GM12878 (cell line): ENCODE results near the gene PTPDC1. TPM values are rescaled to one million over a fixed set of nuclear protein-coding genes. Genes with fewer than 3 reads are reported as not detected.

Experiments
- ATAC-seq: fragments of 200-7000 bp; cut with Tn5 transposase; 3 replicates; pipeline ENCODE4 v1.9.1; 2020; ENCODE audit warnings: mild to moderate bottlenecking, moderate library complexity
- BruUV-seq: library from RNA; stranded (reverse); fragments of 400-500 nt; replicated peaks from 2 replicates; lab custom pipeline; 2021; lab: Mats Ljungman, UMichigan
- CTCF ChIA-PET: fragments of 300-600 bp; sonication (Branson Sonifier 250); formaldehyde crosslinking; extraction: SDS; loops from one replicate; lab custom pipeline; 2021; ENCODE audit warnings: inconsistent platforms; lab: Yijun Ruan, JAX
- POLR2A ChIA-PET: fragments of 350-600 bp; formaldehyde crosslinking; extraction: SDS; loops from one replicate; lab custom pipeline; 2021; ENCODE audit warnings: inconsistent platforms; lab: Charles Lee
- RAD21 ChIA-PET: fragments of 300-600 bp; sonication (Branson Sonifier 250); formaldehyde crosslinking; loops from one replicate; lab custom pipeline; 2023; ENCODE audit warnings: antibody characterized with exemption; ENCODE audit not compliant: unreplicated experiment; lab: Charles Lee
- SMC1A ChIA-PET: fragments of 300-600 bp; sonication (Branson Sonifier 250); formaldehyde crosslinking; loops from one replicate; lab custom pipeline; 2023; ENCODE audit not compliant: unreplicated experiment, uncharacterized antibody; lab: Charles Lee
- DNase-seq: peaks from one replicate; pipeline ENCODE4 v3.0.0-alpha.2; 2011; ENCODE audit warnings: low read depth, low spot score
- FAIRE-seq: peaks from 3 replicates; lab custom pipeline; 2011; peaks lifted over from hg19 to GRCh38; lab: Jason Lieb, UNC
- H2AFZ ChIP-seq: 2 replicates; pipeline ENCODE4 v1.6.0; 2011; ENCODE audit warnings: low read depth, low read length, control low read depth; ENCODE audit not compliant: control insufficient read depth
- H3K27ac ChIP-seq: 2 replicates; pipeline ENCODE4 v1.5.1; 2011; ENCODE audit warnings: control low read depth; ENCODE audit not compliant: control insufficient read depth, insufficient read depth
- H3K27me3 ChIP-seq, 2 experiments: replicated peaks in 1 of 2; 2 replicates each; pipeline versions ENCODE4 v1.6.0 to v1.6.1; 2011; ENCODE audit warnings: low read length in 1 of 2; ENCODE audit not compliant: control insufficient read depth in 2 of 2, insufficient read depth in 2 of 2
- H3K36me3 ChIP-seq, 2 experiments: 2 replicates each; pipeline ENCODE4 v1.5.1; 2011; ENCODE audit warnings: low read length in 1 of 2; ENCODE audit not compliant: control insufficient read depth in 2 of 2, insufficient read depth in 2 of 2
- H3K4me1 ChIP-seq: 2 replicates; pipeline ENCODE4 v1.6.1; 2011; ENCODE audit warnings: mild to moderate bottlenecking, low read length, moderate library complexity, mixed read lengths; ENCODE audit not compliant: control insufficient read depth, insufficient read depth
- H3K4me2 ChIP-seq: 2 replicates; pipeline ENCODE4 v1.6.0; 2011; ENCODE audit warnings: control low read depth; ENCODE audit not compliant: control insufficient read depth, insufficient read depth
- H3K4me3 ChIP-seq: fragments of 200-600 bp; sonication (generic); 2 replicates; pipeline ENCODE4 v1.5.1; 2016
- H3K79me2 ChIP-seq: 2 replicates; pipeline ENCODE4 v1.6.0; 2011; ENCODE audit warnings: low read length; ENCODE audit not compliant: control insufficient read depth, insufficient read depth
- H3K9ac ChIP-seq: 2 replicates; pipeline ENCODE4 v1.8.0; 2011; ENCODE audit warnings: low read length, control low read depth, mixed read lengths; ENCODE audit not compliant: control insufficient read depth, insufficient read depth
- H3K9me3 ChIP-seq: replicated peaks from 3 replicates; pipeline ENCODE4 v1.5.1; 2011; ENCODE audit warnings: mild to moderate bottlenecking, low read length; ENCODE audit not compliant: control insufficient read depth, insufficient read depth
- H4K20me1 ChIP-seq: 2 replicates; pipeline ENCODE4 v1.6.0; 2011; ENCODE audit not compliant: control insufficient read depth, insufficient read depth
- ASH2L ChIP-seq: fragments of 300-600, 200-600 bp; sonication (generic); IDR thresholded peaks from 2 replicates; pipeline ENCODE4 v1.6.1; 2017; ENCODE audit warnings: low read depth, mild to moderate bottlenecking, borderline replicate concordance
- CREB1 ChIP-seq: IDR thresholded peaks from 2 replicates; pipeline ENCODE4 v1.6.1; 2012; ENCODE audit warnings: low read depth, mild to moderate bottlenecking, inconsistent platforms
- CREM ChIP-seq: IDR thresholded peaks from 2 replicates; pipeline ENCODE4 v1.6.1; 2014; ENCODE audit warnings: antibody characterized with exemption, low read depth
- EED ChIP-seq: sonication (generic); IDR thresholded peaks from 2 replicates; pipeline ENCODE4 v1.6.1; 2016; ENCODE audit warnings: antibody characterized with exemption, low read depth
- EZH2 ChIP-seq: IDR thresholded peaks from 2 replicates; pipeline ENCODE4 v1.6.1; 2012; ENCODE audit warnings: low read depth, mild to moderate bottlenecking, control low read depth, inconsistent platforms, low read length, borderline replicate concordance; ENCODE audit not compliant: control insufficient read depth
- IRF4 ChIP-seq: IDR thresholded peaks from 2 replicates; pipeline ENCODE4 v1.6.1; 2011; ENCODE audit warnings: low read depth, low read length
- MTA3 ChIP-seq: IDR thresholded peaks from 2 replicates; pipeline ENCODE4 v1.6.1; 2012; ENCODE audit warnings: low read length, inconsistent platforms, borderline replicate concordance
- MYC ChIP-seq: IDR thresholded peaks from 2 replicates; pipeline ENCODE4 v1.6.1; 2011; ENCODE audit warnings: mild to moderate bottlenecking, low read length, moderate library complexity, inconsistent platforms; ENCODE audit not compliant: insufficient read depth, insufficient replicate concordance, insufficient read length, severe bottlenecking
- NBN ChIP-seq: fragments of 450-650 bp; IDR thresholded peaks from 2 replicates; pipeline ENCODE4 v1.6.1; 2016
- PAX5 ChIP-seq: IDR thresholded peaks from 2 replicates; pipeline ENCODE4 v1.6.1; 2011; ENCODE audit warnings: low read depth, low read length, borderline replicate concordance
- PML ChIP-seq: IDR thresholded peaks from 2 replicates; pipeline ENCODE4 v1.6.1; 2012; ENCODE audit warnings: low read length, inconsistent platforms
- POLR2AphosphoS2 ChIP-seq: IDR thresholded peaks from 2 replicates; pipeline ENCODE4 v1.6.1; 2011; ENCODE audit warnings: low read depth, mild to moderate bottlenecking, low read length, improper control_type of control experiment, moderate library complexity
- RFX5 ChIP-seq: IDR thresholded peaks from 2 replicates; pipeline ENCODE4 v1.6.1; 2011; ENCODE audit warnings: low read depth, low read length, improper control_type of control experiment
- SMAD1 ChIP-seq: fragments of 450-650 bp; IDR thresholded peaks from 2 replicates; pipeline ENCODE4 v1.6.1; 2018; ENCODE audit warnings: mild to moderate bottlenecking, low read depth; ENCODE audit not compliant: partially characterized antibody
- SMC3 ChIP-seq: IDR thresholded peaks from 2 replicates; pipeline ENCODE4 v1.6.1; 2011; ENCODE audit warnings: low read length, improper control_type of control experiment, borderline replicate concordance
- TCF3 ChIP-seq: IDR thresholded peaks from 2 replicates; pipeline ENCODE4 v1.6.1; 2012; ENCODE audit warnings: low read depth, mild to moderate bottlenecking, low read length, borderline replicate concordance; ENCODE audit not compliant: insufficient read depth
- TCF7 ChIP-seq: IDR thresholded peaks from 2 replicates; pipeline ENCODE4 v1.6.1; 2014; ENCODE audit warnings: antibody characterized with exemption, borderline replicate concordance
- WRNIP1 ChIP-seq: IDR thresholded peaks from 2 replicates; pipeline ENCODE4 v1.6.1; 2011; ENCODE audit warnings: low read depth, low read length, improper control_type of control experiment, borderline replicate concordance
- ZZZ3 ChIP-seq: IDR thresholded peaks from 2 replicates; pipeline ENCODE4 v1.6.1; 2011; ENCODE audit warnings: low read depth; ENCODE audit not compliant: control insufficient read depth, insufficient read length
- WGBS: methylation state at CpG from one replicate; pipeline ENCODE4 v1.1.6; 2016; ENCODE audit warnings: low lambda C conversion rate; ENCODE audit not compliant: insufficient replicate concordance, insufficient coverage; ENCODE audit errors: missing lambda C conversion rate; 5-methylcytosine and 5-hydroxymethylcytosine counted together
- in situ Hi-C: fragments of 300-500 bp; cut with MboI; formaldehyde crosslinking; loops from 9 replicates; pipeline ENCODE4 v1.14.3; 2018; ENCODE audit warnings: mixed read lengths
- intact Hi-C: fragments of 100-400 bp; cut with micrococcal nuclease; formaldehyde crosslinking; loops from one replicate; pipeline ENCODE4 v1.14.2; 2022; ENCODE audit not compliant: unreplicated experiment
- polyA plus RNA-seq, 11 experiments: library from polyadenylated mRNA; depleted of rRNA in 4 of 11; unstranded in 6 of 11; stranded (reverse) in 5 of 11; fragments of >200 nt; fragmentation: Nextera tagmentation in 4 of 11; fragmentation: Illumina TruSeq in 1 of 11; extraction: Ambion mirVana in 4 of 11; extraction: Trizol in 1 of 11; gene quantifications; 1 replicate in 1 of 11; 2 replicates in 10 of 11; pipeline versions ENCODE4 v1.2.1 to v1.2.3, GENCODE V29; 2011 to 2016; ENCODE audit warnings: inconsistent platforms in 2 of 11, missing spikeins in 2 of 11, low read depth in 1 of 11
- total RNA-seq, 4 experiments: library from RNA; depleted of rRNA in 3 of 4; stranded (reverse); fragments of >200 nt in 3 of 4; fragmentation: Illumina TruSeq in 1 of 4; extraction: Trizol in 1 of 4; gene quantifications; 2 replicates each; pipeline versions ENCODE4 v1.2.1 to v1.2.3, GENCODE V29; 2013 to 2021
- TF ChIP-seq, protein P1 (sequence below): IDR thresholded peaks from 2 replicates; pipeline ENCODE4 v1.6.1; 2012; ENCODE audit warnings: low read length, inconsistent platforms

The PTPDC1 gene
- total and polyA plus RNA-seq, 10 of the 15 experiments (the other 5 are each of a cell fraction or from before 2014, with no cell fraction given), result 1.2 to 4.5 (median 2.9) TPM

DNA sequence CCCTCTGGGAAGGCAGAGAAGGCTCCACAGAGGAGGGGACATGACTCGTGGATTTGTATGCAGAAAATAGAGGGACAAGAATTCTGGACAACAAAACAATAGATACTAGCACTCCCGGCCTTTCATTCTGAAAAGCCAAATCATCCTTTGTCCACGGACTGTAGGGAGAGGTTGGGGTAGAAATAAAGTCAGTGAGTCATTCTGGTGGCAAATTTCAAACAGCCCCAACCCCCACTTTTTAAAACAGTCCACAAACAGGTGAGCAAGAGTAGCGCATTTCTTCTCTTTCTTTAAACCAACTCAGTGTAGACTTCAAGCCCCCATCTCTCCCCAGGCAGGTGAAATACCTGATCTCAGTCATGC lies 56.1 kb downstream of the PTPDC1 start:
- no peak for FAIRE-seq
- DNase-seq, result no peak
- intact Hi-C loops, result no loop called here

More for the DNA sequence above, 56.1 kb downstream of the PTPDC1 start:
- WGBS, result 61% methylated on average over 4 of the region's 4 CpGs
- ChIA-PET CTCF (no interaction called here), RAD21 (no interaction called here), POLR2A (no interaction called here), SMC1A (interaction anchor here (0.5 kb wide), 1 partner anchor 120 kb away, joined by 3 read pairs; no protein-coding TSS in a partner anchor)
- Histone ChIP-seq H3K4me2 (no peak overlapping the region), H3K27ac (no peak overlapping the region), H3K79me2 (no peaks in the 10 kb centered on the region), H3K36me3 (no peaks in the 10 kb centered on the region), H3K9ac (no peak overlapping the region), H3K4me1 (no peaks in the 10 kb centered on the region; the same call in 1 of the 2 replicates), H4K20me1 (no peaks in the 10 kb centered on the region), H3K9me3 (no peaks in the 10 kb centered on the region), H3K4me3 (no peak overlapping the region), H3K27me3 (no peaks in the 10 kb centered on the region), H2AFZ (no peak overlapping the region)
- ATAC-seq, result no peak
- no TSS peak for BruUV-seq
- TF ChIP-seq PML (no peak), POLR2AphosphoS2 (no peak), ZZZ3 (no peak), ASH2L (no peak), CREB1 (no peak), NBN (no peak), PAX5 (no peak), TCF7 (no peak), CREM (no peak), IRF4 (no peak), EED (no peak), MYC (no peak), RFX5 (no peak), WRNIP1 (no peak), MTA3 (no peak), EZH2 (no peak), SMAD1 (no peak), SMC3 (no peak), TCF3 (no peak)
- TF ChIP-seq, protein P1, sequence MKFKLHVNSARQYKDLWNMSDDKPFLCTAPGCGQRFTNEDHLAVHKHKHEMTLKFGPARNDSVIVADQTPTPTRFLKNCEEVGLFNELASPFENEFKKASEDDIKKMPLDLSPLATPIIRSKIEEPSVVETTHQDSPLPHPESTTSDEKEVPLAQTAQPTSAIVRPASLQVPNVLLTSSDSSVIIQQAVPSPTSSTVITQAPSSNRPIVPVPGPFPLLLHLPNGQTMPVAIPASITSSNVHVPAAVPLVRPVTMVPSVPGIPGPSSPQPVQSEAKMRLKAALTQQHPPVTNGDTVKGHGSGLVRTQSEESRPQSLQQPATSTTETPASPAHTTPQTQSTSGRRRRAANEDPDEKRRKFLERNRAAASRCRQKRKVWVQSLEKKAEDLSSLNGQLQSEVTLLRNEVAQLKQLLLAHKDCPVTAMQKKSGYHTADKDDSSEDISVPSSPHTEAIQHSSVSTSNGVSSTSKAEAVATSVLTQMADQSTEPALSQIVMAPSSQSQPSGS, result no peak
- in situ Hi-C loops, result no loop called here
